H1 (cell line): ENCODE measurements around the gene PET100. TPM values are rescaled to one million over a fixed set of nuclear protein-coding genes. Genes with fewer than 3 reads are reported as not detected.

Experiments
- CTCF ChIA-PET: fragments of 300-600 bp; sonication (Branson Sonifier 250); formaldehyde crosslinking; loops from one replicate; lab custom pipeline; 2021; ENCODE audit not compliant: partially characterized antibody; lab: Charles Lee
- POLR2A ChIA-PET: fragments of 300-600 bp; sonication (Branson Sonifier 250); formaldehyde crosslinking; loops from one replicate; lab custom pipeline; 2021; ENCODE audit warnings: inconsistent platforms; ENCODE audit not compliant: partially characterized antibody; lab: Charles Lee
- DNase-seq, 2 experiments: peaks; one replicate each; pipeline versions ENCODE4 v3.0.0 to v3.0.0-alpha.2; 2010 to 2022; ENCODE audit warnings: low spot score in 2 of 2, low read depth in 1 of 2, mixed read lengths in 1 of 2
- FAIRE-seq: peaks from 2 replicates; lab custom pipeline; 2011; peaks lifted over from hg19 to GRCh38; lab: Jason Lieb, UNC
- H2AFZ ChIP-seq: 2 replicates; pipeline ENCODE4 v1.8.1; 2012; ENCODE audit warnings: low read length, inconsistent platforms
- H2AK5ac ChIP-seq: 2 replicates; pipeline ENCODE4 v1.6.1; 2013; ENCODE audit warnings: low read depth, low read length
- H2BK120ac ChIP-seq: replicated peaks from 2 replicates; pipeline ENCODE3; 2013; ENCODE audit warnings: low read depth, low read length, inconsistent platforms
- H2BK12ac ChIP-seq: 2 replicates; pipeline ENCODE4 v1.6.1; 2013; ENCODE audit warnings: low read depth, low read length
- H2BK15ac ChIP-seq: 2 replicates; pipeline ENCODE4 v1.6.1; 2013; ENCODE audit warnings: low read length
- H2BK20ac ChIP-seq: 2 replicates; pipeline ENCODE4 v1.6.1; 2013; ENCODE audit warnings: low read length
- H2BK5ac ChIP-seq: 2 replicates; pipeline ENCODE4 v1.6.1; 2013; ENCODE audit warnings: low read depth, low read length
- H3K14ac ChIP-seq: 2 replicates; pipeline ENCODE4 v1.6.1; 2013; ENCODE audit warnings: inconsistent platforms; ENCODE audit not compliant: insufficient read length
- H3K18ac ChIP-seq: 2 replicates; pipeline ENCODE4 v1.6.1; 2013; ENCODE audit warnings: low read length; ENCODE audit errors: extremely low read depth
- H3K23ac ChIP-seq: 2 replicates; pipeline ENCODE4 v1.6.1; 2013; ENCODE audit warnings: inconsistent platforms; ENCODE audit not compliant: insufficient read length
- H3K23me2 ChIP-seq: 2 replicates; pipeline ENCODE4 v1.6.1; 2013; ENCODE audit warnings: low read depth, low read length
- H3K27ac ChIP-seq: 2 replicates; pipeline ENCODE4 v1.6.1; 2011; ENCODE audit warnings: low read depth, low read length, inconsistent platforms
- H3K27me3 ChIP-seq, 4 experiments: replicated peaks in 1 of 4; 1 replicate in 1 of 4; 2 replicates in 3 of 4; pipeline versions ENCODE4 v1.6.1 to v1.8.1; 2011 to 2013; ENCODE audit warnings: low read length in 3 of 4, mild to moderate bottlenecking in 3 of 4, inconsistent platforms in 2 of 4, mixed read lengths in 2 of 4, moderate library complexity in 1 of 4; ENCODE audit not compliant: control insufficient read depth in 3 of 4, insufficient read depth in 3 of 4; ENCODE audit errors: extremely low read depth in 1 of 4
- H3K36me3 ChIP-seq, 4 experiments: 2 replicates each; pipeline versions ENCODE4 v1.6.1 to v1.8.1; 2011 to 2013; ENCODE audit warnings: mild to moderate bottlenecking in 4 of 4, low read length in 3 of 4, moderate library complexity in 2 of 4, control low read depth in 1 of 4, inconsistent platforms in 1 of 4; ENCODE audit not compliant: insufficient read depth in 4 of 4, control insufficient read depth in 2 of 4
- H3K4ac ChIP-seq: replicated peaks from 2 replicates; pipeline ENCODE3; 2013; ENCODE audit warnings: low read length, low read depth, mixed read lengths, inconsistent platforms; ENCODE audit not compliant: insufficient read length
- H3K4me1 ChIP-seq, 4 experiments: replicated peaks in 1 of 4; 1 replicate in 1 of 4; 2 replicates in 3 of 4; pipeline versions ENCODE4 v1.6.1 to v1.8.1; 2011 to 2013; ENCODE audit warnings: low read length in 3 of 4, inconsistent platforms in 2 of 4, mixed read lengths in 1 of 4; ENCODE audit not compliant: insufficient read depth in 4 of 4, control insufficient read depth in 3 of 4
- H3K4me2 ChIP-seq, 2 experiments: 2 replicates each; pipeline versions ENCODE4 v1.6.1 to v1.8.1; 2011 to 2013; ENCODE audit warnings: low read depth in 2 of 2, low read length in 2 of 2, control low read depth in 1 of 2, inconsistent platforms in 1 of 2, mild to moderate bottlenecking in 1 of 2; ENCODE audit not compliant: insufficient read depth in 1 of 2
- H3K4me3 ChIP-seq, 4 experiments: fragments of 200-600, 300-600 bp in 1 of 4; sonication (generic), shearing (Covaris generic), sonication (Bioruptor Twin) in 1 of 4; 2 replicates each; pipeline versions ENCODE4 v1.5.1 to v1.8.1; 2011 to 2016; ENCODE audit warnings: low read length in 4 of 4, low read depth in 3 of 4, control low read depth in 2 of 4, inconsistent platforms in 2 of 4, mild to moderate bottlenecking in 2 of 4, mixed read lengths in 1 of 4, moderate library complexity in 1 of 4; ENCODE audit not compliant: insufficient read depth in 2 of 4; ENCODE audit errors: extremely low read depth in 1 of 4
- H3K56ac ChIP-seq: replicated peaks from 2 replicates; pipeline ENCODE3; 2013; ENCODE audit warnings: low read depth, mild to moderate bottlenecking, mixed read lengths, low read length, inconsistent platforms; ENCODE audit not compliant: insufficient read length
- H3K79me1 ChIP-seq: 2 replicates; pipeline ENCODE4 v1.6.1; 2013; ENCODE audit warnings: low read depth, low read length, control low read depth
- H3K79me2 ChIP-seq, 2 experiments: 2 replicates each; pipeline versions ENCODE4 v1.6.1 to v1.8.1; 2012 to 2013; ENCODE audit warnings: low read length in 2 of 2, mild to moderate bottlenecking in 2 of 2, inconsistent platforms in 1 of 2; ENCODE audit not compliant: insufficient read depth in 2 of 2, control insufficient read depth in 1 of 2
- H3K9ac ChIP-seq, 4 experiments: replicated peaks in 1 of 4; 1 replicate in 1 of 4; 2 replicates in 3 of 4; pipeline versions ENCODE4 v1.6.1 to v1.8.1; 2011 to 2013; ENCODE audit warnings: low read depth in 3 of 4, low read length in 3 of 4, control low read depth in 2 of 4, mild to moderate bottlenecking in 2 of 4, moderate library complexity in 2 of 4, inconsistent platforms in 1 of 4; ENCODE audit errors: extremely low read depth in 1 of 4
- H3K9me3 ChIP-seq, 2 experiments: 2 replicates each; pipeline versions ENCODE4 v1.6.1 to v1.8.1; 2012 to 2013; ENCODE audit warnings: mild to moderate bottlenecking in 2 of 2, moderate library complexity in 2 of 2, control low read depth in 1 of 2, inconsistent platforms in 1 of 2, low read depth in 1 of 2, low read length in 1 of 2, mixed read lengths in 1 of 2; ENCODE audit not compliant: insufficient read depth in 2 of 2
- H4K20me1 ChIP-seq, 2 experiments: replicated peaks in 1 of 2; 2 replicates each; pipeline versions ENCODE3 to v1.8.1; 2011 to 2013; ENCODE audit warnings: inconsistent platforms in 2 of 2, low read length in 2 of 2, mild to moderate bottlenecking in 1 of 2; ENCODE audit not compliant: insufficient read depth in 2 of 2, control insufficient read depth in 1 of 2
- H4K5ac ChIP-seq: 2 replicates; pipeline ENCODE4 v1.6.1; 2013; ENCODE audit warnings: low read length, low read depth, mixed read lengths, inconsistent platforms; ENCODE audit not compliant: insufficient read length
- H4K8ac ChIP-seq: 2 replicates; pipeline ENCODE4 v1.8.0; 2013; ENCODE audit warnings: mild to moderate bottlenecking, moderate library complexity, low read length, inconsistent platforms; ENCODE audit not compliant: insufficient read depth; ENCODE audit errors: extremely low read depth
- H4K91ac ChIP-seq: replicated peaks from 2 replicates; pipeline ENCODE3; 2013; ENCODE audit warnings: low read length, mixed read lengths, inconsistent platforms; ENCODE audit not compliant: insufficient read length
- WGBS, 2 experiments: shearing (Covaris generic) in 1 of 2; methylation state at CpG; one replicate each; pipeline versions ENCODE4 v1.1.6 to v1.1.7; 2013 to 2015; ENCODE audit warnings: low lambda C conversion rate in 2 of 2, mixed read lengths in 2 of 2, inconsistent platforms in 1 of 2, low coverage in 1 of 2, missing lambda C conversion rate in 1 of 2; ENCODE audit not compliant: insufficient replicate concordance in 2 of 2, insufficient coverage in 1 of 2, insufficient read length in 1 of 2; ENCODE audit errors: extremely low coverage in 1 of 2, missing lambda C conversion rate in 1 of 2; 5-methylcytosine and 5-hydroxymethylcytosine counted together
- polyA plus RNA-seq, 7 experiments: library from polyadenylated mRNA; depleted of rRNA in 3 of 7; stranded (reverse) in 5 of 7; unstranded in 2 of 7; fragments of >200 nt in 5 of 7; fragments of 200-250 nt in 2 of 7; gene quantifications; 1 replicate in 5 of 7; 2 replicates in 1 of 7; 4 replicates in 1 of 7; pipeline versions ENCODE4 v1.2.1 to v1.2.3, GENCODE V29; 2011 to 2013; ENCODE audit warnings: missing spikeins in 2 of 7, mixed read lengths in 2 of 7
- total RNA-seq: library from RNA; stranded (reverse); fragmentation: NEBNext Ultra II Directional; extraction: Animal tissue kit (Norgen Biotek cat#: 25700); gene quantifications from 2 replicates; pipeline ENCODE4 v1.2.1, GENCODE V29; 2021

The PET100 gene
- total and polyA plus RNA-seq, 2 of the 8 experiments (the other 6 are each of a cell fraction or from before 2014, with no cell fraction given), result 80.8 to 105 TPM

DNA sequence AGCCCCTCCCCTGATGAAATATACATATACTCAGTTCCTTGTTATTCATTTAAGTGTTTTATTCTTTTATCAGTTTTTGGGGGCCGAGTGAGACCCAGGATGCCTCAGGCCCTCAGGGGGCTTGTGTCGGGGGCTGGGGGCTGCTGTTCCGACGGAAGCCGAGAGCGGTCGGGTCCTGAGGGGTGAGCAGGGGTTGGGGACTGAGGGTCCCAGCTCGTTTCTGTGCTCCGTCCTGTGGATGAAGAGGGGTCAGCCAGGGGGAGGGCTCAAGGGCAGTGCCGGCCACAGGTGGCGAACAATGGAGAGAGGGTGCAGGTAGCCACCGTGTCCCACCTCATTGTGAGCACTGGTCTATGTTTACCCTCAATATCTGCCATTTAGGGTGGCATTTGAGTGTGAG lies 2.0 kb downstream of the PET100 start:
- CTCF ChIA-PET, result interaction anchor here (0.6 kb wide), 1 partner anchor 49 kb away, joined by 3 read pairs; no protein-coding TSS in a partner anchor
- H3K14ac ChIP-seq, result no peak overlapping the region
- peaks cover 0 to 10% (median 3%) of the 10 kb centered on the region in 4 experiments; a peak in 4 of 7 replicates for H3K4me1 ChIP-seq
- DNase-seq (no peak), FAIRE-seq (no peak)
- POLR2A ChIA-PET, result interaction anchor here (0.8 to 5.7 kb wide), 4 partner anchors 8 to 40 kb away, joined by 3 to 34 read pairs (median 8); no protein-coding TSS in a partner anchor
- no peak overlapping the region for H3K4me2 ChIP-seq
- H3K4me3 ChIP-seq, result no peak overlapping the region
- H3K79me1 ChIP-seq, result peaks cover 26% of the 10 kb centered on the region
- peaks cover 14% of the 10 kb centered on the region for H3K23me2 ChIP-seq
- H3K23ac ChIP-seq, result no peak overlapping the region
- H3K9ac ChIP-seq, result no peak overlapping the region
- H3K9me3 ChIP-seq, result no peaks in the 10 kb centered on the region
- 91% methylated on average over 12 of the region's 12 CpGs; no CpG with 5 or more reads in 1 of the 2 experiments for WGBS, 2 experiments
- H2BK12ac ChIP-seq, result no peak overlapping the region
- no peak overlapping the region for H2BK5ac ChIP-seq
- no peak overlapping the region for H2BK20ac ChIP-seq
- H3K4ac ChIP-seq, result no peak overlapping the region
- no peak overlapping the region for H3K18ac ChIP-seq
- no peak overlapping the region for H3K56ac ChIP-seq
- H3K79me2 ChIP-seq, result peaks cover 10 to 41% of the 10 kb centered on the region in 2 experiments; a peak in 3 of 4 replicates
- no peak overlapping the region for H4K5ac ChIP-seq
- no peak overlapping the region for H3K27ac ChIP-seq
- H2AFZ ChIP-seq, result no peak overlapping the region
- peaks cover 0 to 4% (median under 1%) of the 10 kb centered on the region in 4 experiments; a peak in 3 of 8 replicates for H3K36me3 ChIP-seq
- no peak overlapping the region for H4K8ac ChIP-seq
- H2BK15ac ChIP-seq, result no peak overlapping the region
- no peak overlapping the region for H2AK5ac ChIP-seq
- H4K91ac ChIP-seq, result no peak overlapping the region
- H3K27me3 ChIP-seq, result peaks cover 3 to 19% (median 15%) of the 10 kb centered on the region in 4 experiments
- no peak overlapping the region for H2BK120ac ChIP-seq
- H4K20me1 ChIP-seq, result peaks cover 3 to 11% of the 10 kb centered on the region in 2 experiments
